Right lobe of liver (tissue), 4 donors: ENCODE measurements around the gene R3HDM4.

Source experiments
- CTCF ChIP-seq, 4 donors: fragments of 200-600 bp in 3 of 4; fragments of 450-650 bp in 1 of 4; IDR thresholded peaks; one replicate each; pipeline versions ENCODE4 v1.5.1 to v1.8.0; 2016 to 2022; ENCODE audit warnings: antibody characterized with exemption in 4 of 4, mild to moderate bottlenecking in 2 of 4
- POLR2A ChIP-seq: fragments of 450-650 bp; IDR thresholded peaks from one replicate; pipeline ENCODE4 v1.6.1; 2017; ENCODE audit warnings: antibody characterized with exemption, mild to moderate bottlenecking
- donor health status: DM: no; HTN: no; CAD: no.
- donor health status: DM: no; HTN: no; CAD: no.
- donor health status: DM: no; HTN: yes; CAD: no.

DNA sequence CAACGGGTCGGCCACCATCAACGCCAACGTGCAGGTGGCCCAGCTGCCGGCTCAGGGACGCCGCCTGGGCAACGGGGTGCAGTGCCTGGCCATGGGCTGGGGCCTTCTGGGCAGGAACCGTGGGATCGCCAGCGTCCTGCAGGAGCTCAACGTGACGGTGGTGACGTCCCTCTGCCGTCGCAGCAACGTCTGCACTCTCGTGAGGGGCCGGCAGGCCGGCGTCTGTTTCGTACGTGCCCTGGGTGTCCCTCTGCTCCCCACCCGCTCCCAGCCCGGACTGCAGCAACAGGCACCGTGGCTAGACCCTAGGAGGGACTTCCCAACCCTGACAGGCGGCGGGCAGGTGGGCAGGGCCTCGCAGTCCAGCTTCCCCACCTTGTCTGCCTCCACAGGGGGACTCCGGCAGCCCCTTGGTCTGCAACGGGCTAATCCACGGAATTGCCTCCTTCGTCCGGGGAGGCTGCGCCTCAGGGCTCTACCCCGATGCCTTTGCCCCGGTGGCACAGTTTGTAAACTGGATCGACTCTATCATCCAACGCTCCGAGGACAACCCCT, 57.4 kb downstream of the R3HDM4 start:
- no peak for TF ChIP-seq CTCF (IDR thresholded peaks at IDR 0.05)
- no peak for TF ChIP-seq POLR2A
